ENCODE results near the gene CDKAL1.

CDKAL1 gene

DNA sequence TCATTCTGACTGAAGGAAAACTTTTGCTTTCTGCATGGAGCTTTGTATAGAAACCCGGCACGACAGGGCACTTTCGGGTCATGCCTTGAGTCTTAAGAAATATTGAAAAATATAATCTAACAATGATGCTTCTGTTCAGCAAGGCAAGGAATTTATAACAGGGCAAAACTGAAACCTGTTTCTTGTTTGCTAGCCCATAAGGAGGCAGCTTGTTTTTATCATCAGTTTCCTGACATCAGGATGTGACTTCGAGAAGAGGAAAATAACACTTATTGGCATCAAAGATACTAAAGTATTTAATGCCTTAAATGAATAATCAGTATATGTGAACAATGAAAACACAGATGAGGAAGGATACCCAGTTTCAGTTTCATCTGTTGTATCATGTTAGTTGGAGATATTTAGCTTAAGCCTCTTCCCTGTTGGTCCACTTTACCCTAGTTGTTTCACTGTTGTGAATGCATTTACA lies 146.5 kb downstream of the CDKAL1 start:
- H3K4me2 ChIP-seq (ENCODE audit: low read length): peak overlapping the region; percentile 49
- no peak overlapping the region for H3K9ac ChIP-seq (ENCODE audit: low read length)
- TF ChIP-seq, protein P1, sequence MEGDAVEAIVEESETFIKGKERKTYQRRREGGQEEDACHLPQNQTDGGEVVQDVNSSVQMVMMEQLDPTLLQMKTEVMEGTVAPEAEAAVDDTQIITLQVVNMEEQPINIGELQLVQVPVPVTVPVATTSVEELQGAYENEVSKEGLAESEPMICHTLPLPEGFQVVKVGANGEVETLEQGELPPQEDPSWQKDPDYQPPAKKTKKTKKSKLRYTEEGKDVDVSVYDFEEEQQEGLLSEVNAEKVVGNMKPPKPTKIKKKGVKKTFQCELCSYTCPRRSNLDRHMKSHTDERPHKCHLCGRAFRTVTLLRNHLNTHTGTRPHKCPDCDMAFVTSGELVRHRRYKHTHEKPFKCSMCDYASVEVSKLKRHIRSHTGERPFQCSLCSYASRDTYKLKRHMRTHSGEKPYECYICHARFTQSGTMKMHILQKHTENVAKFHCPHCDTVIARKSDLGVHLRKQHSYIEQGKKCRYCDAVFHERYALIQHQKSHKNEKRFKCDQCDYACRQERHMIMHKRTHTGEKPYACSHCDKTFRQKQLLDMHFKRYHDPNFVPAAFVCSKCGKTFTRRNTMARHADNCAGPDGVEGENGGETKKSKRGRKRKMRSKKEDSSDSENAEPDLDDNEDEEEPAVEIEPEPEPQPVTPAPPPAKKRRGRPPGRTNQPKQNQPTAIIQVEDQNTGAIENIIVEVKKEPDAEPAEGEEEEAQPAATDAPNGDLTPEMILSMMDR (IDR thresholded peaks at IDR 0.05; ENCODE audit: low read depth, low read length): no peak
- TF ChIP-seq EZH2phosphoT487 (IDR thresholded peaks at IDR 0.05; ENCODE audit: low read depth): no peak
- H3K9me3 ChIP-seq (ENCODE audit: insufficient read depth, low read length): no peaks in the 10 kb centered on the region
- no peak overlapping the region for H3K27ac ChIP-seq (ENCODE audit: low read length)
- H3K4me3 ChIP-seq (ENCODE audit: low read length): no peak overlapping the region
- H3K4me1 ChIP-seq (ENCODE audit: low read length): peaks cover 11% of the 10 kb centered on the region
- no peaks in the 10 kb centered on the region for H3K27me3 ChIP-seq (ENCODE audit: low read depth, low read length)
- no peaks in the 10 kb centered on the region for H3K79me2 ChIP-seq (ENCODE audit: low read length)
- peaks cover 4% of the 10 kb centered on the region; the same call in 1 of the 2 replicates for H4K20me1 ChIP-seq (ENCODE audit: insufficient read depth, low read length)
- no peak overlapping the region for H2AFZ ChIP-seq (ENCODE audit: low read depth, low read length)
- H3K36me3 ChIP-seq (replicated peaks; ENCODE audit: low read depth, low read length): no peaks in the 10 kb centered on the region

DNA sequence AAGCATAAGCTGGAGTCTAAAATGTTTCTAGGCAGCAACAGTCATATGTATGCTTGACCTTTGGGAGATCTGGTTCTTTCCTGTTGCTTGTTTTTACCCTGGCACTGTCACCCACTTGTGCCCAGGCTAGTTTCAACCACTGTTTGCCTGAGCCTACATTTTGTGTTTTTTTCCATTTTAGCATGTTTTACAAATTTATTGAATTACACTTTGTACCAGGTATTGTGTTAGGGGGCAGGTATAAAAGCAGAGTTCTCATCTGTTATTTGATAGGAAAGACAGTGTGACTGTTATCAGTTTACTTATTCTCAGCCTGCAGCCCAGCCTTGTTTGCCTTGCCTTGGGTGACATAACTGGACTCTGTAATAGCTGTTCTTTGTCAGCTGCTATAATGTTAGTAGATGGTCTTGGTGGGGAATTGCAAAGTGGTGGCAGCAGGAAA lies 147.0 kb downstream of the CDKAL1 start:
- Histone ChIP-seq H3K9me3 (ENCODE audit: insufficient read depth, low read length) (no peaks in the 10 kb centered on the region), H3K27me3 (ENCODE audit: low read depth, low read length) (no peaks in the 10 kb centered on the region), H3K36me3 (replicated peaks; ENCODE audit: low read depth, low read length) (no peaks in the 10 kb centered on the region), H3K9ac (ENCODE audit: low read length) (no peak overlapping the region), H3K4me2 (ENCODE audit: low read length) (peak overlapping the region; percentile 49), H3K4me1 (ENCODE audit: low read length) (peaks cover 11% of the 10 kb centered on the region), H3K4me3 (ENCODE audit: low read length) (no peak overlapping the region), H4K20me1 (ENCODE audit: insufficient read depth, low read length) (peaks cover 4% of the 10 kb centered on the region; the same call in 1 of the 2 replicates), H3K27ac (ENCODE audit: low read length) (no peak overlapping the region), H3K79me2 (ENCODE audit: low read length) (no peaks in the 10 kb centered on the region), H2AFZ (ENCODE audit: low read depth, low read length) (no peak overlapping the region)
- no peak for TF ChIP-seq EZH2phosphoT487 (IDR thresholded peaks at IDR 0.05; ENCODE audit: low read depth)
- TF ChIP-seq, protein P1 (IDR thresholded peaks at IDR 0.05; ENCODE audit: low read depth, low read length): no peak

DNA sequence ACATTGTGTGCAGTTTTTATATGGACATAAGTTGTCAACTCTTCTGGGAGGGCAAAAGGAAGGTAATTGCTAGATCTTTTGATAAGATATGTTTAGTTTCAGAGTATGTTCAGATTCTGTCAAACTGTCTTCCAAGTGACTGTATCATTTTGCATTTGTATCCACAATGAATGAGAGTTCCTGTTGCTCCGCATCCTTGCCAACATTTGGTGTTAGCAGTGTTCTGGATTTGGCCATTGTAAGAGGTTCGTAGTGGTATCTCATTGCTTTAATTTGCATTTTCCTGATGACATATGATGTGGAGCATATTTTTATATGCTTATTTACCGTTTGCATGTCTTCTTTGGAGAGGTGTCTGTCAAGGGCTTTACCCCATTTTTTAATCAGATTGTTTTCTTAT lies 150.2 kb downstream of the CDKAL1 start:
- peaks cover 32% of the 10 kb centered on the region for H3K4me1 ChIP-seq (ENCODE audit: low read length)
- TF ChIP-seq, protein P1 (IDR thresholded peaks at IDR 0.05; ENCODE audit: low read depth, low read length): no peak
- TF ChIP-seq EZH2phosphoT487 (IDR thresholded peaks at IDR 0.05; ENCODE audit: low read depth): no peak
- no peak overlapping the region for H3K27ac ChIP-seq (ENCODE audit: low read length)

DNA sequence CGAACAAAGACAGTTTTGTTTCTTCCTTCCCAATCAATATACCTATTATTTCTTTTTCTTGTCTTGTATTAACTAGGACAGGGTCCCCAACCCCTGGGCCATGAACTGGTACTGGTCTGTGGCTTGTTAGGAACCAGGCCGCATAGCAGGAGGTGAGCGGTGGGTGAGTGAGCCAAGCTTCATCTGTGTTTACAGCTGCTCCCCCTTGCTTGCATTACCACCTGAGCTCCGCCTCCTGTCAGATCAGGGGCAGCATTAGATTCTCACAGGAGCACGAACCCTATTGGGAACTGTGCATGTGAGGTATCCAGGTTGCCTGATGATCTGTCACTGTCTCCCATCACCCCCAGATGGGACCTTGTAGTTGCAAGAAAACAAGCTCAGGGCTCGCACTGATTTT lies 151.9 kb downstream of the CDKAL1 start:
- Histone ChIP-seq H3K79me2 (ENCODE audit: low read length) (peaks cover 11% of the 10 kb centered on the region), H3K36me3 (replicated peaks; ENCODE audit: low read depth, low read length) (no peaks in the 10 kb centered on the region), H3K27me3 (ENCODE audit: low read depth, low read length) (no peaks in the 10 kb centered on the region), H3K9ac (ENCODE audit: low read length) (no peak overlapping the region), H3K4me1 (ENCODE audit: low read length) (peaks cover 24% of the 10 kb centered on the region), H3K4me3 (ENCODE audit: low read length) (no peak overlapping the region), H3K4me2 (ENCODE audit: low read length) (no peak overlapping the region), H3K9me3 (ENCODE audit: insufficient read depth, low read length) (no peaks in the 10 kb centered on the region), H3K27ac (ENCODE audit: low read length) (no peak overlapping the region), H4K20me1 (ENCODE audit: insufficient read depth, low read length) (no peaks in the 10 kb centered on the region), H2AFZ (ENCODE audit: low read depth, low read length) (no peak overlapping the region)
- TF ChIP-seq EZH2phosphoT487 (IDR thresholded peaks at IDR 0.05; ENCODE audit: low read depth): no peak
- TF ChIP-seq, protein P1 (IDR thresholded peaks at IDR 0.05; ENCODE audit: low read depth, low read length): no peak

More for the DNA sequence above, 150.2 kb downstream of the CDKAL1 start:
- no peaks in the 10 kb centered on the region for H3K36me3 ChIP-seq (replicated peaks; ENCODE audit: low read depth, low read length)
- no peak overlapping the region for H3K9ac ChIP-seq (ENCODE audit: low read length)
- peaks cover 9% of the 10 kb centered on the region for H3K79me2 ChIP-seq (ENCODE audit: low read length)
- H3K4me3 ChIP-seq (ENCODE audit: low read length): no peak overlapping the region
- H4K20me1 ChIP-seq (ENCODE audit: insufficient read depth, low read length): peaks cover 4% of the 10 kb centered on the region; the same call in 1 of the 2 replicates
- H3K4me2 ChIP-seq (ENCODE audit: low read length): no peak overlapping the region
- no peaks in the 10 kb centered on the region for H3K27me3 ChIP-seq (ENCODE audit: low read depth, low read length)
- no peaks in the 10 kb centered on the region for H3K9me3 ChIP-seq (ENCODE audit: insufficient read depth, low read length)
- no peak overlapping the region for H2AFZ ChIP-seq (ENCODE audit: low read depth, low read length)
